ENCODE data around the gene SEMA5A. TPM values are rescaled to one million over a fixed set of nuclear protein-coding genes. Genes with fewer than 3 reads are reported as not detected.

The SEMA5A gene
- total and polyA plus RNA-seq, 7 donors = 0.24 to 3.9 (median 0.66) TPM

GRCh38 chr5:9089893-9090292 lies 456.0 kb downstream of the SEMA5A start:
- no peaks in the 10 kb centered on the region for H3K36me3 ChIP-seq (ENCODE audit: insufficient read depth in 1 of 2, low read depth in 1 of 2)
- no peak overlapping the region for H3K27ac ChIP-seq
- H3K4me1 ChIP-seq = no peaks in the 10 kb centered on the region
- no peaks in the 10 kb centered on the region for H3K9me3 ChIP-seq
- 84 to 88% (median 85%) methylated on average over 1 of the region's 1 CpG for WGBS, 3 donors
- ATAC-seq (no peak), DNase-seq (no peak)
- intact Hi-C loops (cut with DNase I) = no loop called here
- peaks cover 0 to 1% (median 0%) of the 10 kb centered on the region in 3 donors for H3K27me3 ChIP-seq (ENCODE audit: insufficient read depth in 3 of 3, low read length in 2 of 3)
- H3K4me3 ChIP-seq = no peak overlapping the region
- TF ChIP-seq, protein P1, sequence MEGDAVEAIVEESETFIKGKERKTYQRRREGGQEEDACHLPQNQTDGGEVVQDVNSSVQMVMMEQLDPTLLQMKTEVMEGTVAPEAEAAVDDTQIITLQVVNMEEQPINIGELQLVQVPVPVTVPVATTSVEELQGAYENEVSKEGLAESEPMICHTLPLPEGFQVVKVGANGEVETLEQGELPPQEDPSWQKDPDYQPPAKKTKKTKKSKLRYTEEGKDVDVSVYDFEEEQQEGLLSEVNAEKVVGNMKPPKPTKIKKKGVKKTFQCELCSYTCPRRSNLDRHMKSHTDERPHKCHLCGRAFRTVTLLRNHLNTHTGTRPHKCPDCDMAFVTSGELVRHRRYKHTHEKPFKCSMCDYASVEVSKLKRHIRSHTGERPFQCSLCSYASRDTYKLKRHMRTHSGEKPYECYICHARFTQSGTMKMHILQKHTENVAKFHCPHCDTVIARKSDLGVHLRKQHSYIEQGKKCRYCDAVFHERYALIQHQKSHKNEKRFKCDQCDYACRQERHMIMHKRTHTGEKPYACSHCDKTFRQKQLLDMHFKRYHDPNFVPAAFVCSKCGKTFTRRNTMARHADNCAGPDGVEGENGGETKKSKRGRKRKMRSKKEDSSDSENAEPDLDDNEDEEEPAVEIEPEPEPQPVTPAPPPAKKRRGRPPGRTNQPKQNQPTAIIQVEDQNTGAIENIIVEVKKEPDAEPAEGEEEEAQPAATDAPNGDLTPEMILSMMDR (IDR thresholded peaks at IDR 0.05) = no peak

DNA sequence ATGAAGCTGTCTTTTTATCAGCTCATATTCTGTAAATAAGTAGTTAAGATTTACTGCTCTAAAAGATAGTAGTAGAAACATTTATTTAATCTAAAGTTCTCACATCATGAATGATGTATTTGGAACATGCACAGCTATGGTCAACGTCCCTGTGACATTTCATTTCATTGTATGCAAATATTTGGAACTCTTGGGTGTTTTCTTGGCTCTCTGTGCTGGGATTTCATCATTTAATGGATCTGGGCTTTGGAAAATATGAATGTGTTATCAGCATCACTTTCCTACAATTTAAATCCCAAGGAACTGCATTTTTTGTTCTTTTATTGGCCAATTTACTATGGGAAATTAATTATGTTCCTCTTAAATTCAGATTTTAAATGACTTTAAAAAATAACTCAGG lies 462.9 kb downstream of the SEMA5A start:
- no peaks in the 10 kb centered on the region for H3K36me3 ChIP-seq (ENCODE audit: insufficient read depth in 1 of 2, low read depth in 1 of 2)
- TF ChIP-seq, protein P1 (IDR thresholded peaks at IDR 0.05) = no peak
- no peaks in the 10 kb centered on the region for H3K9me3 ChIP-seq
- no peaks in the 10 kb centered on the region for H3K27me3 ChIP-seq (ENCODE audit: insufficient read depth in 3 of 3, low read length in 2 of 3)
- ATAC-seq = no peak
- H3K27ac ChIP-seq = no peak overlapping the region
- WGBS, 3 donors = 9 to 15% (median 14%) methylated on average over 1 of the region's 1 CpG
- no peaks in the 10 kb centered on the region for H3K4me1 ChIP-seq
- H3K4me3 ChIP-seq = no peak overlapping the region
- DNase-seq = no peak
- intact Hi-C loops (cut with DNase I) = no loop called here

- no peak for ATAC-seq
- DNase-seq = no peak
- Histone ChIP-seq H3K27me3 (ENCODE audit: insufficient read depth in 3 of 3, low read length in 2 of 3) (no peaks in the 10 kb centered on the region), H3K4me1 (no peaks in the 10 kb centered on the region), H3K9me3 (no peaks in the 10 kb centered on the region), H3K27ac (no peak overlapping the region), H3K36me3 (ENCODE audit: insufficient read depth in 1 of 2, low read depth in 1 of 2) (no peaks in the 10 kb centered on the region), H3K4me3 (no peak overlapping the region)
- TF ChIP-seq, protein P1 (IDR thresholded peaks at IDR 0.05) = no peak
- WGBS, 3 donors = 64 to 73% (median 68%) methylated on average over 4 of the region's 4 CpGs
- intact Hi-C loops (cut with DNase I) = no loop called here
Measured at GRCh38 chr5:9072701-9073100, 473.2 kb downstream of the SEMA5A start.

- Histone ChIP-seq H3K4me1 (no peaks in the 10 kb centered on the region), H3K9me3 (no peaks in the 10 kb centered on the region), H3K27me3 (ENCODE audit: insufficient read depth in 3 of 3, low read length in 2 of 3) (no peaks in the 10 kb centered on the region), H3K27ac (no peak overlapping the region), H3K36me3 (ENCODE audit: insufficient read depth in 1 of 2, low read depth in 1 of 2) (no peaks in the 10 kb centered on the region), H3K4me3 (no peak overlapping the region)
- DNase-seq (no peak), ATAC-seq (no peak)
- intact Hi-C loops (cut with DNase I) = no loop called here
- TF ChIP-seq, protein P1 (IDR thresholded peaks at IDR 0.05) = no peak
Measured at GRCh38 chr5:9071524-9071923, 474.4 kb downstream of the SEMA5A start.

DNA sequence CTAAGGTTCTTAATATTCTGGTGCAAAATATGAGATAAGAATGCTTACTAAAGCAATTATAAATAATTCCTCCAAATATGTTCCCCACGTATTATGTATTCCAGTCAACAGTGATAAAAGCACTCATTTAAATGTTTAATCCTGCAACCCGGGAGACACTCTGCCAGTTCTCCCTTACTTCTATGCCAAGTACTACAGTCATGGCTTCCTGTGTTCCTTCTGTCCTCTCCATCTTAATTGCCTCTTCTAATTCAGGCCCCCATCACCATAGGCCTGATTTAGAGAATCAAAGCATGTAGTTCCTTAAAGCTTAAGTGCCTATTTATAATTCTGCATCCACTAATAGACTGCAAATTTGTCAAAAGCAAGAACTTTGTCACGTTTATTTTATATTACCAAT lies 474.8 kb downstream of the SEMA5A start:
- no peak overlapping the region for H3K4me3 ChIP-seq
- ATAC-seq (no peak), DNase-seq (no peak)
- intact Hi-C loops (cut with DNase I) = no loop called here
- TF ChIP-seq, protein P1 (IDR thresholded peaks at IDR 0.05) = no peak
- H3K27me3 ChIP-seq (ENCODE audit: insufficient read depth in 3 of 3, low read length in 2 of 3) = no peaks in the 10 kb centered on the region
- H3K4me1 ChIP-seq = no peaks in the 10 kb centered on the region
- 68 to 74% (median 71%) methylated on average over 3 of the region's 3 CpGs for WGBS, 3 donors
- H3K27ac ChIP-seq = no peak overlapping the region
- H3K36me3 ChIP-seq (ENCODE audit: insufficient read depth in 1 of 2, low read depth in 1 of 2) = no peaks in the 10 kb centered on the region
- no peaks in the 10 kb centered on the region for H3K9me3 ChIP-seq
